HG03521 (cell line): ENCODE results near the gene SHROOM3.

ENCODE experiments used
- ATAC-seq: cut with Tn5 transposase; IDR thresholded peaks from one replicate; pipeline ENCODE4 v1.9.1; 2021; ENCODE audit warnings: mild to moderate bottlenecking, moderate library complexity; ENCODE audit not compliant: unreplicated experiment

The SHROOM3 gene

DNA sequence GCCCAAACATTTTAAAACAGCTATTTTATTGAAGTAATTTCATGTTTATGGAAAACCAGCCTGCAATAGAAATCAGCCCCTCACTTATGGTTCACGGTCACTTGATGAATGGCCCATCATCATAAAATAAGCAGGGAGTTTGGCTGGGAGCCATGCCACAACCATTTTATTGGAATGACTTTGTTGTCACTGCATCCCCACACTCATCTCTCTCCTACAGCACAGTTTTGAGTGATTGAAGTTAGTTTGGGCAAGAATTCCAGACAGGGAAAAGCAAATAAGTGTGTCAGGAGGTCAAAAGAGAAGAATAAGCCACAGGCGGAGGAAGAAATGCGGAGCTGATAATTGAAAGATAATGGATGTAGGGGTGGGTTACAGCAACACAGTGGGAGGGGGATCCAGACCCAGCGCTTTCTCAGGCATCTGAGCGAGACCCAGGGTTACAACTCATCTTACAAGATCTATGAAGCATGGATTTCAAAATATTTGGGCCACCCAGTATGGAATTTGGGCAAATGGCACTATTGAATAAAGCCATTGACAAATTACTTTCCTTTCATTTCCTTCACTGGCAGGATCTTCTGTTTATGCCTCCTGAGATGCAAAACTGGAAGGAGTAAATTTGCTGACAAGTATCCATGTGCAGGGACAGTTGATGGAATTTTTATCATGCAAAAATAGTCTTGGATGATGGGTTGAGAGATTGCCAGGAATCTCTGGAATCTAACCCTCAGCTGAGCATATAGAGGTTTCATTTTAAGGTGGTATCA, 100.8 kb downstream of the SHROOM3 start:
- no peak for ATAC-seq

DNA sequence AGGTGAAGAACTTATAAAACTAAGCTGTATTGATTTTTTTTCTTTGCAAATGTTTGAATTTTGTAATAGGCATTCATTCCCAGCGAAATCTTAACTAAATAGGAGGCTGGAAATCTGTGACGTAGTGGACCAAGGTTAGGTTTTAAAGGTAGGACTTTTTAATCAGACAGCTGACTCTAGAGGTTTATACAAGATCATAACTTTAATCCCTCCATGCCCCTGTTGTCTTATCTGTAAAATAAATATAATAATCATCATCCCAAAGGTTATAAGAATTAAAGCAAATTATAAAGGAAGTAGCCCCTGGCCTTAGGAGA, 101.3 kb downstream of the SHROOM3 start:
- ATAC-seq: no peak

DNA sequence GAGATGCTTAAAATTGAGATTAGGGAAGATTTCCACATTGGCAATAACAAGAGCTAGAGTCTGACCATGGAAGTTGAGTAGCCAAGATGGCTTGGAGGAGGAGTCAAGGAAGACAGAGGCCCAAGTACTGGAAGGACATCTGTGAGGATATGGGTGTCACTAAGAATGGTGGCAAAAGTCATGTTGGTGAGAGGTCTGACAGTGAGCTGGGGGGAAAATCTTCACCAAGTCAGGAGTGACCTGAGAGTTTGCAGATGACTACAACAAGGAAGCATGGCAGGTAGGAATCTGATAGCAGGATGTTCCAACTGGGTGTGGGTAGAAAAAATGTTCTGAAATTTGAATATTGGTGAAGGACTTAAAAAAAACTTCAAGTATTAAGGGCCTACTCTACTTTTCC, 103.3 kb downstream of the SHROOM3 start:
- no peak for ATAC-seq

DNA sequence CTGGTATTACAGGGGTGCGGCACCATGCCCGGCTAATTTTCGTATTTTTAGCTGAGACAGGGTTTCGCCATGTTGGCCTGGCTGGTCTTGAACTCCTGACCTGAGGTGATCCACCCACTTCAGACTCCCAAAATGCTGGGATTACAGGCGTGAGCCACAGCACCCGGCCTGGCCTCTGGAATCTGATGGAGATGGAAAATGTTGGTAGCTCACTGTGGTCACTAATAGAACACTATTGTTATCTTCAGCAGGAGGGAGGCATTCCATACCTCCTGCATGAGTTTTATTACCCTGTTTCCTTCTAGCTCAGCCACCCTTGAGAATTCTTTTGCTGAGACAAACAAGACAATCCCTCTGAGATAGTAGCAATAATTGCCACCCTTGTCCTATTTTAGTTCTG, 105.0 kb downstream of the SHROOM3 start:
- ATAC-seq: no peak

DNA sequence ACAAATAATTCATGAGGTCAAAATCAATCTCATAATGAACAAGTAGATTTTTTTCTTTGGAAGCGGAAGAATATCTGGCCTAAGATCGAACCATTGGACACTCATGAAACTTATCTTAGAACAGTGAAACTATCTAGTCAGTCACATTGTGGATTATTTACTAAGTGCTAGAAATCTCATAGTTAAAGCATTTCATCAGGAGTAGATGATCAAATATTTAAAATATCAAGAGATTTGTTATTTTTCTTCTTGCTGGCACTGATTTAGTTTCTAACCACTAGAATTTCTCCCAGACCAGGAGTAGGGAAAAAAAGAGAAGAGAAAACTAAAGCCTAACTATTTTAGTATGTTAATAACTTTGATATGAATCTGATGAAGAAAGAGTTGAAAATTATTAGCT, 105.5 kb downstream of the SHROOM3 start:
- no peak for ATAC-seq

DNA sequence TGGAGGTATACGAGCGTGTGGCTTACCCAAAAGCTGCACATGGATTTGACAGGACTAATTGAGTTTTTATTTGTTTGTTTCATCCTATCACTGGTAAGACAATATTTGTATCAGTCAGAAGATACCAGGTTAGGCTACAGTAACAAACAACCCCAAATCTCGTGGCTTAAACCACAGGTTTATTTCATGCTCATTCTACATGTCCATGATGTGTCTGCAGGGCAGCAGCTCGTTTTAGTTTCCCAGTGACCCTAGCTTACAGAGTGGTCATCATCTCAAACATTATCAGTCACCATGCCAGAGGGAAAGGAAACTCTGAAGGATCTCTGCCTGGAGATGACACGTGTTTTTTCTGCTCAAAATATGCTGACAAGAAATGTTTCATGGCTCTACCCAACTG, 108.3 kb downstream of the SHROOM3 start:
- ATAC-seq: no peak

DNA sequence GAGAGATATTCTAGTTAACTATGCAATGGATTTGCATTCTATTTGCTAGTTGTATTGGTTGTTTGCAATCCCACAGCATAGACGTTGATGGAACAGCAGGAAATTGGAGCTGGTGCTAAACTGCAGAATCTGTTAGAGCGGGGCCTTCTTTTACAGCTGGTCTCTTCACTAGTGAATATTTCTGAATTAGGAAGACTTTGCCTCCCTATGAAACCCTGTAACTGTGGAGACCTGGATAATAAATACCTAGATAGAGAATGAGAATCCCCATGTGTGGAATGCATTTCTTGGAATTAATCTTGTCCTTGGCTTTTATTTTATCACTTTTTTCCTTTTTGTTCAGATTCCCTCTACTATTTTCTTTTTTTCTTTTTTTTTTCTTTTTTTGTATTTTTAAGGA, 109.7 kb downstream of the SHROOM3 start:
- ATAC-seq: no peak

DNA sequence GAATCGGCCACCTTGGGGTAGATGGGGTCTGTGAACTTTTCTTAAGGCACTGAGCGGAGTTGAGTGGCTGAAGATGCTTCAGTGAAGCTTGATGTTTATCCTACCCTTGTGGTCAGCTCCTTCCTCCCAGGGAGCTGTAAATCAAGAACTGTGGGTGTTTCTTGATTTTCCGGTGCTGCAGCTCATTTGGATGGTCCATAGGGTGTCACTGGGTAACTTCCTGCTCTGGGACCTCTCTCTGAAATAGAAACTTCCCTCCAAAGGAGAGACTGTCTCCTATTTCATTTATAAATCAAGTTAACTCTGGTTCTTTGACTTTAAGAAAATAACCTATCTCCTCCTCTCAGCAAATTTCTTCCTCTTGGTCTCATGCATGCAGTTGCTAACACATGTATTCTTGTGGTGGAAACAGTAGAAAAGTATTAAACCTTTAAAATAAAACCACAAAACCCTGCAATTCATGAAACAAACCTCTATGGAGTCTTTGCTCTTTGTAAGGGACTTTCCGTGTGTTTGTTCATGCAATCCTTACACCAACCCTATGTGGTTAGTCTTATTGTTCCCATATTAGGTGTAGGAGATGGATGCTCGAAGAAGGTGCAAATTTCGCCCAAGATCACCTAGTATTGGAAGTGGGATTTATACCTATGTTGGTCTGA, 110.3 kb downstream of the SHROOM3 start:
- no peak for ATAC-seq

DNA sequence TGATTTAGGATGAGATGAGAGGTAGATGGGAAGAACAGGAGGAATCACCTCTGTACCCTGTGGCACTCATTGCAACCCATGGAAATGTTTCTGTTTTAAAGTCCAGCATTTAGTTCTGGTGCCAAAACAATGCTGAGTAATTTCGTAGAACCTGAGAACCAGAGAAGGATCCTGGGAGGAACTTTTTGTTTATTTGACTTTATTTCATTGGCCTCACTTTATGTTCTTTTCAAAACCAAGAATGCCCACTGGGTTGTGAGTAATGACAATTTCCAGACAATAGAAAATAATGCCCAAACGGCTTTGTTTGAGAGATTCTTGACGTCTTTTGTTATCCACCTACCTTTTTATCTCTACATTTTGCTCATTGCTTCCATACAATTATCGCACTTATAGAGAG, 111.3 kb downstream of the SHROOM3 start:
- ATAC-seq: no peak

DNA sequence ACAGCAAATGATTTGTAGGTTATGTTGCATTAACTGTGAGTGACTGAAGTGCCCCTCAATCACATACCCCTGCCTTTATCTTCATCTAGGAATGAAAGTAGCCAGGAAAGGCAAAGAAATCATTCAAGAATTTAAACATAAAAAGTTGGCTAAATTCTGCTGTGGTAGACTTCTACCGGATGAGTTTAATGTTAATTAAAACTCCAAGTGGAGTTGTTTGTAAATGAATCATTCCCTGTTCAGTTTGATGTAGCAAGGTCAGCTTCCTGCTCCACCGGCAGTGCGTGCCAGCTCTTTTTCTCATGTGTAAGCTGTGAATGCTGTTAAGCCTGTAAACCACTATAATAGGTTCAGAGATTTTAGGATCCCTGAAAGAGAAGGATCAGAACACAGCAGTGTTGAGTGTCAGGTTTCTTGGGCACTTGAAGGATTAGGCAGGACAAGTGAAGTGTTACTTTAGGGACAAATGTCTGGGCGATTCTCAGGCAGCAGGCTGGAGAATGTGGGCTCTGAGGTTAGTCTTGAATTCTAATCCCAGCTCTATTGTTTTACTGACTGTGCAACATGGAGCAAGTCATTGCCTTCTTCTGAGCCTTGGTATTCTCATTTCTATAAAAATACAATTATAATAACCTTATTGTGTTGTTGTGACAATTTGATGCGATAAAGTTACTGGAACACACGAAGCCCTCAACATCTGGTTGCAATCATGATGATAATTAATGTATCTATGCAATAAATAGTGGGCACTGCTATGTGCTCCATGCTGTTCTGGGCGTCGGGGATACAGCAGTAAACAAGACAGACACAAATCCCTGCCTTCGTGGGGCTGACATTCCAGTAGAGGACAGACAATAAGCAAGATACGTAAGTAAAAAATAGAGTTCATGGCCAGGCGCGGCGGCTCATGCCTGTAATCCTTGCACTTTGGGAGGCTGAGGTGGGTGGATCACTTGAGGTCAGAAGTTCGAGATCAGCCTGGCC, 112.0 kb downstream of the SHROOM3 start:
- no peak for ATAC-seq

DNA sequence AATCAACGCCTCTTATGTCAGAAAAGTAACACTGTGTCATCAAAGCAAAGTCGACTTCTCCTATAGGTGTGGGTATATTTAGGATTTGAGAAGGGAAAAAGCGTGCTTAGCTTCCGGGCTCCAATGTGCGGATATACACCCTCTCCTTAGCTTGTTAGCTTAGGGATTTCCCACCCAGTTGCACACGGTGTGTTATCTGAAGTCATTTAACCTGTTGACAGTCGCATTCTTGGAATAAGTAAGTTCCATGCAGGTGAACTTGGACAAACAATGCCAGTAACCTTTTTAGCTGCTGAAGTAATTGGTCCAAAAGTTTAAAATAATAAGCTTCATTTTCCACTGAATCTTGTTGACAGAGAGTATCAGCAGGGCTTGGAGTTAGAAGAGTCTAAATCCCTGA, 113.7 kb downstream of the SHROOM3 start:
- ATAC-seq: no peak

DNA sequence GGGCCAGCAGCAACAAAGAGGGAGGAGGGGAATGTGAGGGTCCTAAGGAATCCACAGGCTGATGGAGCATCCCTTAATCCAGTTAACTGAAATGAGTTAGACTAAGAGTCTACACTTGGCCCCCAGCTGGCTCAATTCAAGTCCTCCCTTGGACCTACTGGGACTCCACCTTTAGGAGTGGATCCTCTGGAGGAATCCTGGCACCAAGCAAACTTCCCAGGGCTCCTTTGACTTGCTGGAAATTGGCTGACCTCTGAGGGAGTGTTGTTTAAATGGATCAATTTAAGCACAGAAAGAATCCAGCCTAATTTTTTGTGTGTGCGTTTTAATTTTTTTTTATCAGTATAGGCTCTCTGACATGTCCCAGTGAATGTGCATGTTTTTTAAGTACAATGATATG, 114.7 kb downstream of the SHROOM3 start:
- no peak for ATAC-seq

DNA sequence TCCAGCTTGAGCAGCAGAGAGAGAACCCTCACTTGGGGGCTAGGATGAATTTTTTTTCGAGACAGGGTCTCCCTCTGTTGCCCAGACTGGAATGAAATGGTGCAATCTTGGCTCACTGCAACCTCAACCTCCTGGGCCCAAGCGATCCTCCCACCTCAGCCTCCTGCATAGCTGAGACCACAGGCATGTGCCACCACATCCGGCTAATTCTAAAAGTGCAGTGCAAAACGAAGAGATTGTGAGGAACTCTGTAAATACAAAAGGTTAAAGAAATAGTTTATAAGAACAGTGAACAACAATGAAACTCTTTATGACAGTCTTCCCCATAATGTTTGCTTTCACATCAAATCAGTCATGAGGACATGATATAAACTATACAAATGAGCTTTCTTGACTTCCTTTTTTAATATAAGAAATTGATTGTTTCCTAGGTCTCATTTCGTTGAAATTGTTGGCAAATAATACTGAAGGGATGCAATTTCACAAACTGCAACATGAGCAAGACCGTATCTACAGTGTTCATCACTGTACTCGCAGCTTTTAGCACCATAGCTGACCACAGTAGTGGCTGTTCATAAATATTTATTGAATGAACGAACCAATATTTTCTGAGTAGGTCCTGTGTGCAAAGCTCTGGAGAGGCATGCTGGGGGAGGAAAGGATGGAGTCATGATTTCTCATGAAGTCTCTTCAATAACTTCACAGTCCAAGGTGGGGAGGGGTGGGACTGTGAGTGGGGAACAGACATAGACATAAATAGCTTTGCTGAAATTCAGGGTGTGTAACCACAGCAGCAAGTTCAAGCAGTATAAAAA, 116.1 kb downstream of the SHROOM3 start:
- ATAC-seq: no peak

DNA sequence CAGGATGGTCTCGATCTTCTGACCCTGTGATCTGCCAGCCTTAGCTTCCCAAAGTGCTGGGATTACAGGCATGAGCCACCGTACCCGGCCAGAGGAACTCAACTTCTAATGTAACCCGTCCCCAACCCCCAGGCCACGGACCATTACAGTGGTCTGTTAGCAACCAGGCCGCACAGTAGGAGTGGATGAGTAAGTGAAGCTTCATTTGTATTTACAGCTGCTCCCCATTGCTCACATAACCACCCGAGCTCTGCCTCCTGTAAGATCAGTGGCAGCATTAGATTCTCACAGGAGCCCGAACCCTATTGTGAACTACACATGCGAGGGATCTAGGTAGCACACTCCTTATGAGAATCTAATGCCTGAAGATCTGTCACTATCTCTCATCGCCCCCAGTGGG, 119.6 kb downstream of the SHROOM3 start:
- no peak for ATAC-seq

DNA sequence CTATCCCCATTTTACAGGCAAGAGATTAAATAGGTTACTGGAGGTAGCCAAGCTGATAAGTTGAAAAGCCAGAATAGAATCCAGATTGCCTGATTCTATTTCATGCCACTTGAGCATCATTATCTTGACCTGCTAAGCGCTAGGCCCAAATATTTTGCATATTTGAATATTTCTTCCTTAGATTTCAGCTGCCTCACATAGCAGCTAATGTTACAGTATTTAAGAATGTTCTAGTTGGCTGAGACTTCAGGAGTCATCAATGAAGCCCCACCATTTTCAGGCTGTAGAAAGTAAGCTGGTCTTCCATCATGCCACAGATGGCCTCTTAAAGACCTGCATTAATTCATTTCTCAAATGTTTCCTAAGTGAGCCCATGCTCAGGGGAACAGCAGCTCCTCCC, 121.4 kb downstream of the SHROOM3 start:
- ATAC-seq: no peak

DNA sequence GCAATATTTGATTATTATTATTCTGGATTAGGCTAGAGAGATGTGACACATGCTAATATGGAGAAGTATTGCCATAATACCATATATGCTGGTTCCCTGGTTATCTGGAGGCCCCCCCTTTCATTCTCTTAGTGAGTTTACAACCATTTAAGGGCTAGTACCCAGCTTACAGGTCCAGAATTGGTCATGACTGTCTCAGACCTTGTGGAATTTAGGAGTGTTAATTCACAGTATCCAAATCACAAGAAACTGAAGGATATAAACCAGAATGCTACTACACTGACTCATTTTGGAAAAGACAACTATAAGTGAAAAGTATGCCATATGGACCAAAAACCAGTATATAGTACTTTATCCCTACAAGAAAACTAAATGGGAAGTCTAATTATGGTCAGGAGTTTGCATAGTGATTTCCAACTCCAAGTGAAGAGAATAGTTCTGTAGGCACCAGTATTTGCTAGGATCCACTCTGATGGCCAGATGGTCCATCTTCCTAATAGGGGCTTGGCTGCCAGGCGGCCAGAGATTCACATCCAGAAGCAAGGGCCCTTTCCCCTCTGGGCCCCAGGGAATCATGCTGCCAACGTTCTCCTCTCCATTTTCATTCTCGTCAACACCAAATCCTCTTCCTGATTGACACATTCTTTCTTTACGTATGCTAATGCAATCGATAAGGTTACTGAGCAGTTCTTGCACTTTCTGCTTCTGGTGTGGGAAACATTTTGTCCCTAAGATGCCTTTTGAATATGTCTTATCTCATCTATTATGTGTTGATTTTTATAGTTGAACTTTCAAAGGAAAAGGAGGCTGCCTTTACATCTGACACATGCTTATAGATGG, 123.6 kb downstream of the SHROOM3 start:
- ATAC-seq: no peak

DNA sequence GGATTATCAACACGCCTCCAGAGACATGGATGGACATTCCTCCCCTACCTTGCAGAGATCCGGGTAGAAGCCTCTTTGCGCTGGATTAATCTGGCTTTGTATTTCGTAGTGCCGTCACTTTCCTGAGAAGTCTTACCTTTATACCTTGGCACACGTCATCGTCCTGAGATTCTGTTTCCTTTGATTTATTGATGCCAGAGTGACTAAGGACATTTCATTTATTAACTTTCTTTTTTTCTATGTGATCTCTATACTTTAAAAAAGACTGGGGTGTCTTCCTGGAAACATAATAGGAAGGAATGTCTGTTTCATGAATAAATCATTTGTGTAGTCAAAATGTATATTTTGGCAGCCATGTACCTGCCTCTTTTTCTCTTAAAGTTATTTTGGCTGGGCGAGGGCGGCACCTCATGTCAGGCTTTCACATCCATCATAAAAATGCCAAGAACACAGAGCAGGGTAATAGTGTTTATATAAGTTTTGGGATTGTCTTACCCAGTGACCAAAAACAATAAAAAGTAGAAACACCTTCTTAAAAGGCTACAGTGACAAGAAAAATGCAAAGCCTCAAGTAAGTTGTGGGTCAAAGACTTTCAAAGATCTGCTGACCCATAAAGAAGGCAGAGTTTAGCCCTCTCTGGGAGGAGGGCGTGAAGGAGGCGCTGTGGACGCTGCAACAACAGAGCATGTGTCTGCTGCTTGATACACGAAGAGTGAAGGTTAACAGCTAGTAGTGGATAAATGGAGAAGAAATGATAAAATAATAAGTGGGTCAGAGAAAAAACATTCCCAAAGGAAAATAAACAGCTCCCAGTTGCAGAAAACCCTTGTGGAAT, 124.4 kb downstream of the SHROOM3 start:
- ATAC-seq: no peak

DNA sequence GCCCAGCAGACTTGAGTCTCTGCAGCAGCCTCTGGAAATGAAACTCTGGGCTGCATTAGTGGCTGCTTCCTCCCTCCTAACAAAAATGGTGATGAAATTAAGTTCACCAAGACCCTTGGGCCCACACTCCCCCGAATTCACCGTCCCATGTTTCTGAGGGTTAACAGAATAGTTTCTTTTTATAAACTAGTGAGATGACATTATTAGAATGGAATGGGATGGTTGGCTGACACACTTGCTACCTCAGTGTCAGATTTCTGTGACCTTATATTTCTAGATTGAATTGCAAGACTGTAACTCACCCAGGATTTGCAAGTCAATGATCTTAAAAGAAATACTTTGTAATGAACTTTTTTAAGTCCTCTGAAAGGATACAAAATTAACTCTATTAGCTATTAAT, 127.1 kb downstream of the SHROOM3 start:
- no peak for ATAC-seq

DNA sequence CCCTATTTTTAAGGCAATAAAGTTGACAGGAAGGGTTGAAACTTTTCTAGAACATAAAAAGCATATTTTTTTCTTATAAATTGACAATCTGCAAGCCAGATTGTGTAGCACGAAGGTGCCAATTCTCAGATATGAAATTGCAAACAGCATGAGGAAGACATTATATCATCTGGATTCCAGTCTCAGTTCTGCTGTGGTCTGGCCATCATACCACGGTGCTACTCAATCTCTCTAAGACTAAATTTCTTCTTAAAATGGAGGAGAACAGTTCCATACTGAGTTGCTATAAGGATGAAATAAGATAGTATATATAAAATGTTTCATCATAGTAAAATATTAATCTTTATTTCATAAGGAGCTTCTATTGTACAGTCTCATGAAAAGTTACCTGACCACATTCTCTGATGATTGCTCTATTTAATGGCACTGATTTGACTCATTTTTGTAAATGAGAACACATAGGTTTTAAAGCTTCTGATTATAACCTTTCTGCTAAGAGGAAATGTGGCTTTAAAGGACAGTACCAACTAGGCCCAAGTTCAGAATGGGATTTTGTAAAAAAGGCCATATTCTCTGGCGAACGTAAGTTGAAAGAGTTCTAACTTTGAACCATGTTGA, 127.9 kb downstream of the SHROOM3 start:
- no peak for ATAC-seq
